Progenitor cell of endocrine pancreas (in vitro differentiated cells): ENCODE measurements around the gene ADI1. TPM values are rescaled to one million over a fixed set of nuclear protein-coding genes. Genes with fewer than 3 reads are reported as not detected.
A peak's percentile ranks its signal among the peaks of the same experiment; 100 is the strongest.

Source experiments
- DNase-seq: peaks from one replicate; pipeline ENCODE4 v3.0.0; 2021; ENCODE audit warnings: low spot score; ENCODE audit not compliant: unreplicated experiment
- H3K27ac Mint-ChIP-seq: 2 replicates; pipeline ENCODE4 v1.8.0; 2021; ENCODE audit warnings: mild to moderate bottlenecking, moderate library complexity, mixed read lengths
- H3K27me3 Mint-ChIP-seq: 2 replicates; pipeline ENCODE4 v1.8.0; 2021; ENCODE audit warnings: mixed read lengths
- H3K36me3 Mint-ChIP-seq: 2 replicates; pipeline ENCODE4 v1.8.0; 2022; ENCODE audit warnings: mixed read lengths; ENCODE audit not compliant: insufficient read depth
- H3K4me1 Mint-ChIP-seq: 2 replicates; pipeline ENCODE4 v1.8.0; 2021; ENCODE audit warnings: low read depth, mixed read lengths
- H3K4me3 Mint-ChIP-seq: 2 replicates; pipeline ENCODE4 v1.8.0; 2021; ENCODE audit warnings: low read depth, mild to moderate bottlenecking, moderate library complexity, mixed read lengths
- H3K9me3 Mint-ChIP-seq: 2 replicates; pipeline ENCODE4 v1.8.0; 2021; ENCODE audit warnings: low read depth, mixed read lengths
- CTCF ChIP-seq: fragments of 200-600 bp; sonication (generic); IDR thresholded peaks from one replicate; pipeline ENCODE4 v1.5.0; 2021; ENCODE audit warnings: antibody characterized with exemption, mild to moderate bottlenecking; ENCODE audit not compliant: unreplicated experiment
- total RNA-seq: library from RNA; stranded (reverse); gene quantifications from 2 replicates; pipeline ENCODE4 v1.2.1, GENCODE V29; 2021

ADI1 gene
- total RNA-seq, 1 donor from 2014 or later: 46.6 TPM

- Mint-ChIP-seq H3K27ac (no peak overlapping the region), H3K4me3 (no peak overlapping the region), H3K36me3 (peaks cover 51% of the 10 kb centered on the region), H3K9me3 (peaks cover 11% of the 10 kb centered on the region), H3K4me1 (peaks cover 16% of the 10 kb centered on the region), H3K27me3 (no peaks in the 10 kb centered on the region)
- TF ChIP-seq CTCF: no peak
- no peak for DNase-seq
Measured at GRCh38 chr2:3513026-3513810, 6.1 kb downstream of the ADI1 start.

GRCh38 chr2:3512086-3512485, 7.2 kb downstream of the ADI1 start:
- Mint-ChIP-seq H3K27me3 (no peaks in the 10 kb centered on the region), H3K4me1 (peaks cover 7% of the 10 kb centered on the region), H3K4me3 (no peak overlapping the region), H3K9me3 (peaks cover 11% of the 10 kb centered on the region), H3K27ac (no peak overlapping the region), H3K36me3 (peaks cover 54% of the 10 kb centered on the region)
- no peak for TF ChIP-seq CTCF
- no peak for DNase-seq

GRCh38 chr2:3505771-3506170, 13.6 kb downstream of the ADI1 start:
- TF ChIP-seq CTCF: no peak
- Mint-ChIP-seq H3K4me3 (no peak overlapping the region), H3K9me3 (peaks cover 13% of the 10 kb centered on the region), H3K36me3 (peaks cover 57% of the 10 kb centered on the region), H3K27me3 (no peaks in the 10 kb centered on the region), H3K4me1 (peaks cover 21% of the 10 kb centered on the region), H3K27ac (peak overlapping the region; percentile 86)
- no peak for DNase-seq

- Mint-ChIP-seq H3K27me3 (no peaks in the 10 kb centered on the region), H3K9me3 (peaks cover 13% of the 10 kb centered on the region), H3K4me1 (peaks cover 17% of the 10 kb centered on the region), H3K4me3 (no peak overlapping the region), H3K27ac (peak overlapping the region; percentile 86), H3K36me3 (peaks cover 56% of the 10 kb centered on the region)
- TF ChIP-seq CTCF: no peak
- DNase-seq: no peak
Measured at GRCh38 chr2:3504741-3505140, 14.6 kb downstream of the ADI1 start.

GRCh38 chr2:3503483-3503882, 15.8 kb downstream of the ADI1 start:
- peaks cover 17% of the 10 kb centered on the region for H3K4me1 Mint-ChIP-seq
- H3K36me3 Mint-ChIP-seq: peaks cover 56% of the 10 kb centered on the region
- TF ChIP-seq CTCF: no peak
- H3K27me3 Mint-ChIP-seq: no peaks in the 10 kb centered on the region
- H3K9me3 Mint-ChIP-seq: peaks cover 12% of the 10 kb centered on the region
- no peak overlapping the region for H3K4me3 Mint-ChIP-seq
- no peak overlapping the region for H3K27ac Mint-ChIP-seq
- DNase-seq: no peak
